Stimulated activated CD8-positive, alpha-beta memory T cell treated with anti-CD3 and anti-CD28 coated beads, Interleukin-15, amount 100 ng/mL, for 1 hour (primary cell): ENCODE results near the gene CBX4.

Experiments
- DNase-seq: peaks from one replicate; pipeline ENCODE4 v3.0.0-alpha.2; 2020; ENCODE audit warnings: low read depth

The CBX4 gene

DNA sequence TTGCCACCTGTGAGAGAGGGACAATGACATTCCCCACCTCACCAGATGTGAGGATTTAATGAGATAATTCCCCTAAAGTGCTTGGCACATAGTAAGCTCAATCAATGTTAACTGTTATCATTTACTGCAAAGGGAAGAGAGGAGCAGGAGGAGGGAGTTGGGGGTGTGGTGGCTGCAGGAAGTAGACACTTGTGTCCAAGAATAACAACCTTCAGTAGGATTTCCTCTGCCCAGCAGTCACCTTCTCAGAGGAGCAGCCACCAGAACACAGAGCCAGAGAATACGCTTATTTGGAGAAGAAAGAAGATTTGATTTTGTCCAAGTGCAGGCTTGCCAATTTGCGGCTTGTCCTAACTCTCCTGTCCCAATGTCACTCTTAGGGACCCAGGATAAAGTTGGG is 10.2 kb downstream of the CBX4 start:
- no peak for DNase-seq

GRCh38 chr17:79826841-79827578 is 12.2 kb downstream of the CBX4 start:
- DNase-seq = no peak

GRCh38 chr17:79826204-79826680 is 13.0 kb downstream of the CBX4 start:
- DNase-seq = no peak

DNA sequence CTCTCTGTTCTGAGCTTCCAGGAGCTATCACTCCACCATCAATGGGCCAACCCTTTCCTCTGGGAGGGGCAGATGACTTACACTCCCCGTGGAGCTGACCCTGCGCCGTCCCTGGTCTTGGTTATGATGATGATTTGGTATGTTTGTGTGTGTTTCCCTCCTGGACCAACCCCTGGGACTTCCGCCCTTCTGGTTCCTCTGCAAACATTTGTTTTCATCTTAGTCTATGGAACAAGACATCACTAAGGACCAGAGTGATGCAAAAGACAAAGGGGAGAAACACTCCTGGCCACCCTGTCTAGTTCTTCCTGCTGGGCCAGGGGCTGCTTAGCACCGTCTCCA is 13.7 kb downstream of the CBX4 start:
- DNase-seq = no peak

GRCh38 chr17:79824893-79825579 is 14.2 kb downstream of the CBX4 start:
- no peak for DNase-seq

- no peak for DNase-seq
Observed at GRCh38 chr17:79824234-79824633, 15.0 kb downstream of the CBX4 start.

- no peak for DNase-seq
Observed at GRCh38 chr17:79822583-79823124, 16.6 kb downstream of the CBX4 start.

GRCh38 chr17:79821331-79822095 is 17.7 kb downstream of the CBX4 start:
- DNase-seq = no peak

GRCh38 chr17:79820959-79821330 is 18.3 kb downstream of the CBX4 start:
- no peak for DNase-seq

DNA sequence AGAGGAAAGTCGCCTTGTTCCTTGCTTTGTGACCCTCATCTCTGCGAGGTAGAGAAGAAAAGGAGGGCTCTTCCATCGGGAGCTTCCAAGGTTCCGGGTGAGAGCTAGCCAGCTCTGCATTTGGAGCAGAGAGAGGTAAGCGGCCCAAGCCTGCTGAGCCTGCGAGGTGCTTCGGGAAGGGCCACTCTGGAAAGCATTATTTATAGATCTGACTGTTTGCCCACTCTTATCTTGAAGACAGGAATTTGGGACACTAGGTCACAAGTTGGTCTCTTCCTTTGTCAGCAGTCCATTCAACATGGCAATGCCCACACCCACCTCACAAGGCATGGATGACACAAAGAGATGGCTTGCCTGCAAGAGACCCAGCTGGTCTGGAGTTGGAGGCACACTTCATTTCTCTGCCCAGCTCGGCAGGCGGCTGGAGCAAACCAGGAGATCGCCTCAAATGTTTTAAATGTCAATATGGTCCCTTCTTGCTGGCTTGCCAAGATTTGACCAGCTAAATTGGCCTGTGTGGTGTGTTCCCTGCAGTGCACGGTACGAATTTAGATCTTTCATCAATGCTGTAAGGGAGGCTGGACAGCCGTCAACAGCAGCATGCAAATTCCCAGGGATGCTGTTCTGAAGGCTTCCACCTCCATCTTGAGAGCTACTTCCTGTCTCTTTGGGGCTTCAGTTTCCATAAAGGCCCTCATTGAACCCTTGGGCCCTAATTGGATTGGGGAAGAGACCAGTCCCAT is 19.5 kb downstream of the CBX4 start:
- no peak for DNase-seq

DNA sequence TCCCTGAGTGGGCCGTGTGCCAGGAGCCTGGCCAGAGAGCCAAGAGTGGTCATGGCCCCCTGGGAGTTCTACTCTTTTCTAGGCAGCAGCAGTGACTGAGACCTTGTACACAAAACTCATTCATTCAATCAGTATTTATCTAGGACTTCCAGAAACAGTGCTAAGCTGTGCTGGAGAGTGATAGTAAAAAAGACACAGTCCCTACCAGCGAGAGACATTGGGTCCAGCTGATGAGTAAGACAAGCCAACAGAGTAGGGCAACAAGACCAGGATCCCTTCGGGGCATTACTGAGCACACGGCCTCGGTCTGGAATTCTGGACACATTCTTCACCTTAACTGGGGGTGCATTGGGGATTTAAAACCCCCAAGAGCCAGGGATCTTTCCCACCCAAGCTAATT is 20.2 kb downstream of the CBX4 start:
- no peak for DNase-seq

DNA sequence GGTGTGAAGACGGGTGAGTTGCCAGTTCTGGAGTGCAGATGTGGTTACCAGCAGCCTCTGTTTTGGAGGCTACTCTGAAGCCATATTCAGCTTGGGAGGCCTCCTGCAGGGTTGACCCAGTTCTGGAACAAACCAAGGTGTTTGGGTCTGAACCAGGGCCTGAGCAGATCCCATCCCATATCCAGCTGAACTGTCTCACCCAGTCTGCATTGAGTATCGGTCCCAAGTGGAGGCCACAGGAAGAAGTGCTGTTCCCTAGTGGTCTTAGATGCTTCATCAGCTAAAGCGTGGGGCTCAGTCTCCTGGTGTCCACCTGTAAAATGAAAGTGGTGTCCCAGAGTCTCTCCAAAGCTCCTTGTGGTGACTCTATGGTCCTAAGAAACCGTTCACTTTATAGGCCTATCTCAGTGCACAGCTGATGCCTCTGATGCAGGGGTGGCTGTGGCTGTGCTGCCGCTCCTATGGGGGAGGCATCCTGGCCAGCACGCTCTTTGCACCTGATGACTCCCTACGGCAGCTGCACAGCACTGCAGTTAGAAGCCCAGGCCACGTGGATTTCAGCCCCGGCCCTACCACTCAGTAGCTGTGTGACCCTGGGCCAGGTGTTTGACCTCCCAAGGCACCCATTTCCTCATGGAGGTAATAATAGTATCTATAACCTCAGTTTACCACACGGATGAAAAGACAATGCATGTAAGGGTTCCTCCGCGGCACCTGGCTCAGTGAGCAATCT is 21.0 kb downstream of the CBX4 start:
- DNase-seq = no peak

DNA sequence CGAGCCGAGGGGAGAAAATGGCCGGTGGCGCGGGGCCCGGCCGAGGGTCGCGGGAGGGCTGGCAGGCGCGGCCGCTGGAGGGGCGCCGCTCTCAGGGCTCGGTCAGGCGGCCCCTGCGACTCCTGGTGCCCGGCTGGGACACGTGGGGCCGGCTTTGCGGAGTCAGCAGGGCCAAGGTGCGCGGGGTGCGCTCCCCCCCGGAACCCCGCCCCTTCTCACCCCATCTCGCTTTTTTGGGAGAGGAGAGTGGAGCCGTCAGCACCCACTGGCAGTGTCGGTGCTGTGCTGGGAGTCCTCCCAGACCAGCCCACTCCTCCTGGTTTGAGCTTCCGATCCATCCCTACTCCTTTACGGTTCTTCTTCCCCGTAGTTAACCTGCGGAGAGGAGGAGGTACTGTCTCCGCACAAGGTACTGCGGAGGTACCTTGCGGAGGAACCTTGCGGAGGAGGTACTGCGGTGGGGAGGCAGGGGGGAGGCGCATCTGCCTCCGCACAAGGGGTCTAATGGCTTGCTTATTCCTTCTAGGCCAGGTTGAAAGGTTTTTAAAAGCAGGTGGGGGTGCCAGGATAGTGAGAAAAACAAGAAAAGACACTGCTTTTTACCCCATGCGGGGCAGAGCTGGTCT is 23.3 kb downstream of the CBX4 start:
- DNase-seq = no peak

DNA sequence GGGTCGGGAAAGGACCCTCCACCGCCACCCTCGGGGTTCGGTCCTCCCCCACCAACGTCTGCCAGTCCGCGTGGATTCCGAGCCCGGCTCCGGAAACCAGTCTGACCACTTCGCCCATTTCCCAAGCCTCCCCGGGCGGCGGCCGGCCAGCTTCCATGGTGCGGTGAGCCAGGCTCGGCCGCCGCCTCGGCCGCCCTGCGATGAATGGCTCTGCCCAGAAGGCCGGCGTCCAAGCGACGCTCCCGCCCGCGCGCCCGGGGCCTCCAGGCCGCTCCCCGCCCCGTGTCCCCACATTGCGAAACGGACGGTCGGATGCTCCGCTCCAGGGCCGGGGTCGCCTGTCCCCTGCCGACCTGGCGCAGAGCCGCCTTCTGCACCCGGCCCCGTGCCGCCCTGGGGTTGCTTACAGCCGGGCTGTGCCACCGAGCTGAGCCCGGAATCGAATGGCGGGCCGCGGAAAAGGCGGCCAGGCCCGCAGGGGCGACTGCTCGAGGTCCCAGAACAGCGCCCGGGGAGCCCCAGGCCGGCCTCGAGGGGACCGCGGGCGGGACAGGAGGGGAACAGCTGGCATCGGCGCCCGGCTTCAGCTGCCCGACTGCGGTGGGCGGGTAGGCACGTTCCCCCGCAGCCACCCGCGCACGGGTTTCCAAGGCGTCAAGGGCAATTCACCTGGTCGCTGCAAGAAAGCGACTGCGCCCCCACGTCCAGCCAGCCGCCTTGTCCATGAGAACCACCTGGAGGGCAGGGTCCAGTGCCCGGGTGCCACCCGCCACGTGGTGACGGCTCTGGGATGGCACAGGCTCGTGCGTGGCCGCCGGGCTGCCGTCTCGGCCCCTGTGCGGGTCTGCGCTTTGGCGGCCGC is 24.0 kb downstream of the CBX4 start:
- no peak for DNase-seq

GRCh38 chr17:79814127-79814973 is 24.9 kb downstream of the CBX4 start:
- no peak for DNase-seq

GRCh38 chr17:79813297-79814126 is 25.7 kb downstream of the CBX4 start:
- DNase-seq = no peak

GRCh38 chr17:79812353-79813258 is 26.6 kb downstream of the CBX4 start:
- DNase-seq = no peak
